Measurements from ENCODE around the gene SLC27A2.

Gene SLC27A2

GRCh38 chr15:50281427-50281826 lies 99.4 kb downstream of the SLC27A2 start:
- DNase-seq = no peak

Measured in NCI-H1436 treated with DMSO at 0.1 percent for 48 hours (cell line).